ENCODE data around the gene ACER3.
"Not testable (repeated sequence)": the region's sequence is repeated elsewhere in the genome, so short reads cannot be mapped to it uniquely, and the experiment has no call there.

The ACER3 gene

GRCh38 chr11:77009533-77010160 is 148.9 kb downstream of the ACER3 start:
- no peak for DNase-seq

- DNase-seq = no peak
Observed at GRCh38 chr11:77014669-77015068, 154.0 kb downstream of the ACER3 start.

- not testable (repeated sequence) for DNase-seq
Observed at GRCh38 chr11:77018396-77018924, 157.7 kb downstream of the ACER3 start.

- no peak for DNase-seq
Observed at GRCh38 chr11:77019976-77020595, 159.4 kb downstream of the ACER3 start.

- no peak for DNase-seq
Observed at GRCh38 chr11:77020734-77021133, 160.0 kb downstream of the ACER3 start.

- DNase-seq = no peak
Observed at GRCh38 chr11:77024745-77025144, 164.0 kb downstream of the ACER3 start.

- DNase-seq = no peak
Observed at GRCh38 chr11:77026221-77026620, 165.5 kb downstream of the ACER3 start.

GRCh38 chr11:77026743-77027142 is 166.0 kb downstream of the ACER3 start:
- no peak for DNase-seq

- no peak for DNase-seq
Observed at GRCh38 chr11:77027275-77027674, 166.6 kb downstream of the ACER3 start.

GRCh38 chr11:77029829-77030228 is 169.1 kb downstream of the ACER3 start:
- DNase-seq = no peak

- no peak for DNase-seq
Observed at GRCh38 chr11:77030834-77031414, 170.2 kb downstream of the ACER3 start.

- DNase-seq = no peak
Observed at GRCh38 chr11:77031599-77031998, 170.9 kb downstream of the ACER3 start.

GRCh38 chr11:77035039-77035438 is 174.3 kb downstream of the ACER3 start:
- no peak for DNase-seq

GRCh38 chr11:77035580-77035979 is 174.9 kb downstream of the ACER3 start:
- DNase-seq = no peak

GRCh38 chr11:77036398-77036797 is 175.7 kb downstream of the ACER3 start:
- no peak for DNase-seq

GRCh38 chr11:77037057-77037456 is 176.3 kb downstream of the ACER3 start:
- DNase-seq = no peak

- no peak for DNase-seq
Observed at GRCh38 chr11:77038029-77038824, 177.5 kb downstream of the ACER3 start.

- DNase-seq = no peak
Observed at GRCh38 chr11:77038825-77039326, 178.2 kb downstream of the ACER3 start.

GRCh38 chr11:77039491-77040400 is 179.0 kb downstream of the ACER3 start:
- DNase-seq = no peak

GRCh38 chr11:77040401-77040777 is 179.7 kb downstream of the ACER3 start:
- DNase-seq = no peak

- no peak for DNase-seq
Observed at GRCh38 chr11:77040889-77041288, 180.2 kb downstream of the ACER3 start.

- DNase-seq = no peak
Observed at GRCh38 chr11:77042111-77042726, 181.5 kb downstream of the ACER3 start.

Data from activated CD8-positive, alpha-beta memory T cell treated with anti-CD3 and anti-CD28 coated beads for 24 hours (primary cell).